SK-N-MC (cell line): ENCODE measurements around the gene MLEC.

ENCODE experiments used
- EZH2 ChIP-seq: fragments of 200-600 bp; sonication (generic); IDR thresholded peaks from one replicate; pipeline ENCODE4 v1.6.1; 2017; ENCODE audit warnings: antibody characterized with exemption
- FOXP2 ChIP-seq: optimal IDR thresholded peaks from 2 replicates; pipeline ENCODE3; 2011; ENCODE audit warnings: mild to moderate bottlenecking, moderate library complexity; ENCODE audit not compliant: insufficient read depth; ENCODE audit errors: extremely low read length, control extremely low read depth
- POLR2AphosphoS5 ChIP-seq: IDR thresholded peaks from 2 replicates; pipeline ENCODE4 v1.6.1; 2012; ENCODE audit warnings: mild to moderate bottlenecking, low read depth, low read length, borderline replicate concordance

DNA sequence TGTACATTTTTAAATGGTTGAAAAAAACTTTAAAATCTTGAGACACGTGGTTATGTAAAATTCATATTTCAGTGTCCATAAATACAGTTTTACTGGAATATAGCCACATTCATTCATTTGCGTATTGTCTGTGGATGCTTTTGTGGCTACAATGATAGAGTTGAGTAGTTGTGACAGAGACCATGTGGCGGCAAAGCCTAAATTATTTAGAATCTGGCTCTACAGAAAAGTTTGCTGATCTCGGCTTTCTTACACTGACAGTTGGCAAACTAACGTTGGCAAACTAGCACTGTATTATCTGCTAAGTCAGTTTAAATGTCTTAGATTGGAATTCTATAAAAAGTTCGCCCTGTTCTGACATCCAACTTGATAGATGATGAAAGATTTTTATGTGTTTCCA is 25.7 kb downstream of the MLEC start:
- TF ChIP-seq POLR2AphosphoS5 = no peak
- TF ChIP-seq EZH2 = no peak
- no peak for TF ChIP-seq FOXP2
